ENCODE measurements around the gene TRIM15. TPM values are rescaled to one million over a fixed set of nuclear protein-coding genes. Genes with fewer than 3 reads are reported as not detected.
"Not testable (repeated sequence)": the region's sequence is repeated elsewhere in the genome, so short reads cannot be mapped to it uniquely, and the experiment has no call there.

TRIM15 gene
- total and polyA plus RNA-seq, 2 of the 4 experiments (the other 2 are of a cell fraction), result not detected

DNA sequence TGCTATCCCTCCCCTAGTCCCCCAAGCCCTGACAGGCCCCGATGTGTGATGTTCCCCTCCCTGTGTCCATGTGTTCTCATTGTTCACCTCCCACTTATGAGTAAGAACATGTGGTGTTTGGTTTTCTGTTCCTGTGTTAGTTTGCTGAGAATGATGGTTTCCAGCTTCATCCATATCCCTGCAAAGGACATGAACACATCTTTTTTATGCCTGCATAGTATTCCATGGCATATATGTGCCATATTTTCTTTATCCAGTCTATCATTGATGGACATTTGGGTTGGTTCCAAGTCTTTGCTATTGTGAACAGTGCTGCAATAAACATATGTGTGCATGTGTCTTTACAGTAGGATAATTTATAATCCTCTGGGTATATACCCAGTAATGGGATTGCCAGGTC lies 1.9 kb downstream of the TRIM15 start:
- H2AK9ac ChIP-seq (replicated peaks; ENCODE audit: low read depth, low read length, poor library complexity); H2AFZ ChIP-seq (replicated peaks; ENCODE audit: low read length, poor library complexity); H4K5ac ChIP-seq (ENCODE audit: low read depth, low read length); H2BK15ac ChIP-seq (ENCODE audit: low read depth, low read length); DNase-seq; H3K4me1 ChIP-seq (ENCODE audit: control insufficient read depth, insufficient read depth, low read length); H3K9me3 ChIP-seq (ENCODE audit: control insufficient read depth, insufficient read depth, low read length); POLR2A ChIA-PET (ENCODE audit: unreplicated experiment); H2BK20ac ChIP-seq (ENCODE audit: low read depth, low read length); H3K9me1 ChIP-seq (ENCODE audit: insufficient read depth, low read length); in situ Hi-C loops (cut with MboI; ENCODE audit: low sequenced_read_pairs); ATAC-seq (ENCODE audit: low read depth); H2BK5ac ChIP-seq (ENCODE audit: low read depth, low read length, poor library complexity, severe bottlenecking); H4K8ac ChIP-seq (ENCODE audit: low read depth in 2 of 2, low read length in 2 of 2); H4K20me1 ChIP-seq (ENCODE audit: insufficient read depth, low read length); H3K14ac ChIP-seq (replicated peaks; ENCODE audit: low read depth, low read length); H3K79me1 ChIP-seq (ENCODE audit: low read depth in 1 of 2, low read length in 2 of 2); H3K27ac ChIP-seq (ENCODE audit: insufficient read depth, low read length); dilution Hi-C loops (cut with HindIII; ENCODE audit: low sequenced_read_pairs, unreplicated experiment); intact Hi-C loops (cut with micrococcal nuclease); H3K56ac ChIP-seq (ENCODE audit: extremely low read depth, insufficient read depth, low read length); H3K23ac ChIP-seq (ENCODE audit: low read depth, low read length); H3K9ac ChIP-seq (ENCODE audit: low read depth, low read length); H4K91ac ChIP-seq (ENCODE audit: insufficient read depth, low read depth, low read length); H3K18ac ChIP-seq (ENCODE audit: low read depth, low read length); BruUV-seq (replicated peaks); H3K36me3 ChIP-seq (ENCODE audit: control insufficient read depth, insufficient read depth, low read length); CTCF ChIA-PET; H3K4ac ChIP-seq (ENCODE audit: low read depth, low read length); H3K4me3 ChIP-seq (ENCODE audit: insufficient read depth, low read depth, low read length); H2BK120ac ChIP-seq (ENCODE audit: low read depth, low read length); H2AK5ac ChIP-seq (ENCODE audit: low read depth, low read length); H3K4me2 ChIP-seq (ENCODE audit: low read depth, low read length): not testable (repeated sequence)
- H3K27me3 ChIP-seq (ENCODE audit: control insufficient read depth, insufficient read depth, low read length), result peaks cover 42% of the 10 kb centered on the region
- no CpG with 5 or more reads among the region's 1 CpG for WGBS, 2 experiments (ENCODE audit: extremely low coverage in 2 of 2, insufficient read length in 1 of 2)
